ENCODE measurements around the gene TMEM63A. TPM values are rescaled to one million over a fixed set of nuclear protein-coding genes. Genes with fewer than 3 reads are reported as not detected.

The TMEM63A gene
- total and polyA plus RNA-seq, 10 of the 15 experiments (the other 5 are each of a cell fraction or from before 2014, with no cell fraction given), result 1.3 to 33.5 (median 15.2) TPM

GRCh38 chr1:225860876-225861441, 21.2 kb downstream of the TMEM63A start:
- no TSS peak for BruUV-seq (replicated peaks)
- FAIRE-seq (no peak), ATAC-seq (no peak), DNase-seq (ENCODE audit: low read depth, low spot score) (no peak)
- ChIA-PET POLR2A (no interaction called here), CTCF (no interaction called here), SMC1A (ENCODE audit: uncharacterized antibody, unreplicated experiment) (no interaction called here), RAD21 (ENCODE audit: unreplicated experiment) (no interaction called here)
- WGBS (ENCODE audit: insufficient coverage, insufficient replicate concordance, low lambda C conversion rate, missing lambda C conversion rate), result 88% methylated on average over 7 of the region's 7 CpGs
- Histone ChIP-seq H3K79me2 (ENCODE audit: control insufficient read depth, insufficient read depth, low read length) (no peaks in the 10 kb centered on the region), H3K4me3 (no peak overlapping the region), H3K9me3 (replicated peaks; ENCODE audit: control insufficient read depth, insufficient read depth, low read length) (no peaks in the 10 kb centered on the region), H3K36me3 (ENCODE audit: control insufficient read depth in 2 of 2, insufficient read depth in 2 of 2, low read length in 1 of 2) (peaks cover 14 to 15% of the 10 kb centered on the region in 2 experiments), H3K27ac (ENCODE audit: control insufficient read depth, insufficient read depth) (no peak overlapping the region), H4K20me1 (ENCODE audit: control insufficient read depth, insufficient read depth) (no peaks in the 10 kb centered on the region), H3K27me3 (replicated peaks in 1 of 2; ENCODE audit: control insufficient read depth in 2 of 2, insufficient read depth in 2 of 2, low read length in 1 of 2) (no peaks in the 10 kb centered on the region), H3K4me1 (ENCODE audit: control insufficient read depth, insufficient read depth, low read length) (peaks cover 2% of the 10 kb centered on the region), H2AFZ (ENCODE audit: control insufficient read depth, low read depth, low read length) (no peak overlapping the region), H3K4me2 (ENCODE audit: control insufficient read depth, insufficient read depth) (no peak overlapping the region), H3K9ac (ENCODE audit: control insufficient read depth, insufficient read depth, low read length) (no peak overlapping the region)
- TF ChIP-seq POLR2AphosphoS5 (IDR thresholded peaks at IDR 0.05; ENCODE audit: low read length) (0 out of 2 replicates have a peak, but pooled peaks have one; percentile 16), CEBPB (IDR thresholded peaks at IDR 0.05; ENCODE audit: borderline replicate concordance in 1 of 2, low read depth in 2 of 2, low read length in 2 of 2) (no peak), HCFC1 (IDR thresholded peaks at IDR 0.05; ENCODE audit: low read length) (no peak)
- intact Hi-C loops (cut with micrococcal nuclease; ENCODE audit: unreplicated experiment), result no loop called here
- in situ Hi-C loops (cut with MboI), result no loop called here

- DNase-seq (ENCODE audit: low read depth, low spot score), result no peak
- ATAC-seq, result no peak
- Histone ChIP-seq H3K4me2 (ENCODE audit: control insufficient read depth, insufficient read depth) (no peak overlapping the region), H3K4me3 (no peak overlapping the region), H3K27ac (ENCODE audit: control insufficient read depth, insufficient read depth) (no peak overlapping the region), H3K4me1 (ENCODE audit: control insufficient read depth, insufficient read depth, low read length) (peaks cover 6% of the 10 kb centered on the region), H3K9ac (ENCODE audit: control insufficient read depth, insufficient read depth, low read length) (no peak overlapping the region), H3K9me3 (replicated peaks; ENCODE audit: control insufficient read depth, insufficient read depth, low read length) (no peaks in the 10 kb centered on the region), H3K27me3 (replicated peaks in 1 of 2; ENCODE audit: control insufficient read depth in 2 of 2, insufficient read depth in 2 of 2, low read length in 1 of 2) (no peaks in the 10 kb centered on the region), H4K20me1 (ENCODE audit: control insufficient read depth, insufficient read depth) (no peaks in the 10 kb centered on the region), H3K36me3 (ENCODE audit: control insufficient read depth in 2 of 2, insufficient read depth in 2 of 2, low read length in 1 of 2) (peaks cover 9 to 13% of the 10 kb centered on the region in 2 experiments), H2AFZ (ENCODE audit: control insufficient read depth, low read depth, low read length) (no peak overlapping the region), H3K79me2 (ENCODE audit: control insufficient read depth, insufficient read depth, low read length) (no peaks in the 10 kb centered on the region)
- ChIA-PET RAD21 (ENCODE audit: unreplicated experiment) (no interaction called here), SMC1A (ENCODE audit: uncharacterized antibody, unreplicated experiment) (no interaction called here), POLR2A (no interaction called here), CTCF (no interaction called here)
- intact Hi-C loops (cut with micrococcal nuclease; ENCODE audit: unreplicated experiment) (no loop called here), in situ Hi-C loops (cut with MboI) (no loop called here)
- no TSS peak for BruUV-seq (replicated peaks)
- 99% methylated on average over 5 of the region's 5 CpGs for WGBS (ENCODE audit: insufficient coverage, insufficient replicate concordance, low lambda C conversion rate, missing lambda C conversion rate)
- TF ChIP-seq DPF2 (IDR thresholded peaks at IDR 0.05) (no peak), CEBPZ (IDR thresholded peaks at IDR 0.05; ENCODE audit: low read depth, low read length) (no peak), CREM (IDR thresholded peaks at IDR 0.05; ENCODE audit: low read depth) (no peak), ZBTB11 (CRISPR knock-in tag; IDR thresholded peaks at IDR 0.05) (no peak)
- no peak for FAIRE-seq
These were observed 22.1 kb downstream of the TMEM63A start for GRCh38 chr1:225860107-225860506.
